ENCODE measurements around the gene CDC14A.
A peak's percentile ranks its signal among the peaks of the same experiment; 100 is the strongest.
"Not testable (repeated sequence)": the region's sequence is repeated elsewhere in the genome, so short reads cannot be mapped to it uniquely, and the experiment has no call there.

CDC14A gene

GRCh38 chr1:100363831-100364230 is 11.5 kb downstream of the CDC14A start:
- DNase-seq = no peak

GRCh38 chr1:100364697-100365096 is 12.4 kb downstream of the CDC14A start:
- DNase-seq = no peak

GRCh38 chr1:100366209-100366525 is 13.9 kb downstream of the CDC14A start:
- DNase-seq = no peak

GRCh38 chr1:100369339-100369738 is 17.0 kb downstream of the CDC14A start:
- DNase-seq = not testable (repeated sequence)

GRCh38 chr1:100373953-100374352 is 21.6 kb downstream of the CDC14A start:
- not testable (repeated sequence) for DNase-seq

GRCh38 chr1:100376890-100377289 is 24.6 kb downstream of the CDC14A start:
- not testable (repeated sequence) for DNase-seq

- no peak for DNase-seq
Measured at GRCh38 chr1:100377590-100378361, 25.5 kb downstream of the CDC14A start.

GRCh38 chr1:100378956-100379355 is 26.6 kb downstream of the CDC14A start:
- no peak for DNase-seq

- no peak for DNase-seq
Measured at GRCh38 chr1:100380635-100381034, 28.3 kb downstream of the CDC14A start.

- no peak for DNase-seq
Measured at GRCh38 chr1:100382657-100383056, 30.4 kb downstream of the CDC14A start.

- DNase-seq = no peak
Measured at GRCh38 chr1:100383743-100384405, 31.6 kb downstream of the CDC14A start.

GRCh38 chr1:100387209-100387608 is 34.9 kb downstream of the CDC14A start:
- DNase-seq = no peak

GRCh38 chr1:100387657-100388350 is 35.5 kb downstream of the CDC14A start:
- DNase-seq = no peak

- no peak for DNase-seq
Measured at GRCh38 chr1:100390531-100390930, 38.2 kb downstream of the CDC14A start.

- no peak for DNase-seq
Measured at GRCh38 chr1:100391675-100392074, 39.4 kb downstream of the CDC14A start.

- no peak for DNase-seq
Measured at GRCh38 chr1:100392756-100393155, 40.5 kb downstream of the CDC14A start.

- no peak for DNase-seq
Measured at GRCh38 chr1:100394285-100394684, 42.0 kb downstream of the CDC14A start.

GRCh38 chr1:100395913-100396312 is 43.6 kb downstream of the CDC14A start:
- DNase-seq = no peak

GRCh38 chr1:100396651-100397050 is 44.3 kb downstream of the CDC14A start:
- DNase-seq = no peak

- no peak for DNase-seq
Measured at GRCh38 chr1:100397681-100398080, 45.4 kb downstream of the CDC14A start.

- DNase-seq = no peak
Measured at GRCh38 chr1:100398648-100399047, 46.3 kb downstream of the CDC14A start.

GRCh38 chr1:100400404-100400803 is 48.1 kb downstream of the CDC14A start:
- DNase-seq = peak; percentile 22

GRCh38 chr1:100404821-100405220 is 52.5 kb downstream of the CDC14A start:
- no peak for DNase-seq

- not testable (repeated sequence) for DNase-seq
Measured at GRCh38 chr1:100405902-100406301, 53.6 kb downstream of the CDC14A start.

Data from stimulated activated CD4-positive, alpha-beta T cell treated with anti-CD3 and anti-CD28 coated beads, Interleukin-12 subunit alpha, Interleukin-12 subunit beta, amount 100 ng/mL, for 4 hours (primary cell).